ENCODE data around the gene PAXX. TPM values are rescaled to one million over a fixed set of nuclear protein-coding genes. Genes with fewer than 3 reads are reported as not detected.
"Not testable (repeated sequence)": the region's sequence is repeated elsewhere in the genome, so short reads cannot be mapped to it uniquely, and the experiment has no call there.

The PAXX gene
- total RNA-seq, 4 donors from 2014 or later, result 52.3 to 92.4 (median 63.0) TPM

DNA sequence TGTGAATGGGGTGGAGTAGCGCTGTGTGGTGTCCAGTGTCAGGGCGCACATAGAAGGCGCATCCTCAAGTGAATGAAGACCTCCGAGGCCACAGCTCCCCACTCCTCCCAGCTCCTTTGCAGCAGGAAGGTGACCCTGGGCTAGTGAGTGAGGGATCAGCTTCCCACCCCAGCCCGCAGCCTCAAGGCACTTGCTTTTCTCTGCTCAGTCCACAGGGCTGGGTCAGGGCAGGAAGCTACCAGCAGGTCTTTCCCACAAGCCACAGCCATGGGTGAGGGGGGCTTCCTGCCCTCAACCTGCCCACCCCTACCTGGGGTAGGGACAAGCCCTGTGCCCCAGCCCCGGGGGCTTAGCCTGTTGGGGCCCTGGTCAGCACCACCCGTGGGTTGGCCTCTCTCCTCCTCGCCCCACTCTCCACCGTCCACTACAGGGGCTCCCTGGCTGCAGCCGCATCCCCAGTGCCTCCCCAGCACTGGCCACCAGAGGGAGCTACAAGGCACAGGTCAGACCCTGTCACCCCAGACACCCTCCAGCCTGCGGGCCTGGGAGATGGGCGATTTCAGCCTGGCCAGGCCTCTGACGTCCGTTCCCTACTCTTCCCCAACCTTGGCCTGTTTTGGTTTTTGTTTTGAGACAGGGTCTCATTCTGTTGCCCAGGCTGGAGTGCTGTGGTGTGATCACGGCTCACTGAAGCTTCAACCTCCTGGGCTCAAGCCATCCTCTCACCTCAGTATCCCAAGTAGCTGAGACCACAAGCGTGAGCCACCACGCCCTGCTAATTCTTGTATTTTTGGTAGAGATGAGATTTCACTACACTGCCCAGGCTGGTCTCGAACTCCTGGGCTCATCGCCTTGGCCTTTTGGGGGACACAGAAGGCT lies 37.1 kb downstream of the PAXX start:
- Histone ChIP-seq H3K4me3 (peak overlapping the region; percentile 50 to 86 (median 74)), H3K9me3 (no peaks in the 10 kb centered on the region), H3K27ac (peak overlapping the region in 3 of 4 donors; percentile 69 to 78 (median 72)), H3K36me3 (no peaks in the 10 kb centered on the region), H3K4me1 (peaks cover 14 to 67% (median 49%) of the 10 kb centered on the region in 4 donors), H3K27me3 (no peaks in the 10 kb centered on the region)
- DNase-seq, result peak; percentile 82 to 91 (median 85)
- TF ChIP-seq, protein P1, sequence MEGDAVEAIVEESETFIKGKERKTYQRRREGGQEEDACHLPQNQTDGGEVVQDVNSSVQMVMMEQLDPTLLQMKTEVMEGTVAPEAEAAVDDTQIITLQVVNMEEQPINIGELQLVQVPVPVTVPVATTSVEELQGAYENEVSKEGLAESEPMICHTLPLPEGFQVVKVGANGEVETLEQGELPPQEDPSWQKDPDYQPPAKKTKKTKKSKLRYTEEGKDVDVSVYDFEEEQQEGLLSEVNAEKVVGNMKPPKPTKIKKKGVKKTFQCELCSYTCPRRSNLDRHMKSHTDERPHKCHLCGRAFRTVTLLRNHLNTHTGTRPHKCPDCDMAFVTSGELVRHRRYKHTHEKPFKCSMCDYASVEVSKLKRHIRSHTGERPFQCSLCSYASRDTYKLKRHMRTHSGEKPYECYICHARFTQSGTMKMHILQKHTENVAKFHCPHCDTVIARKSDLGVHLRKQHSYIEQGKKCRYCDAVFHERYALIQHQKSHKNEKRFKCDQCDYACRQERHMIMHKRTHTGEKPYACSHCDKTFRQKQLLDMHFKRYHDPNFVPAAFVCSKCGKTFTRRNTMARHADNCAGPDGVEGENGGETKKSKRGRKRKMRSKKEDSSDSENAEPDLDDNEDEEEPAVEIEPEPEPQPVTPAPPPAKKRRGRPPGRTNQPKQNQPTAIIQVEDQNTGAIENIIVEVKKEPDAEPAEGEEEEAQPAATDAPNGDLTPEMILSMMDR (IDR thresholded peaks at IDR 0.05), result peak; percentile 68 to 84 (median 78)
- TF ChIP-seq POLR2A (IDR thresholded peaks at IDR 0.05), result no peak

DNA sequence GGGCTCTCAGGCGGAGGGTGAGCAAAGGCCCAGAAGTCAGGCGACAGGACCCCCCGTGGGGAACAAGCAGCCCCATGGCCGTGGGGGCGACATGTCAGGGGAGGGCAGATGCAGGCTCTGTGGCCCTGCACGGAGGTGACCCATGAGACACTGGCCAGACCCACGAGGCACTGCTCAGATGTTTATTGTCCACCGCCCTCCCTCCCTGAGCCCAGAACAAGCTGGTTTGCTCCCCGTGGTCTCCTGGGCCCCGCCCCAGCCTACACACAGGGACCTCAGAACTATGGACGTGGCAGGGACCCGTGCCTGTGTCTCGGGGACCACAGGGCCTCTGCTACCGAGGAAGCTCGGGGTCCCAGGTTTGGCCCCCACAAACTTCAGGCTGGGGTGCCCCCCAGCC lies 37.8 kb downstream of the PAXX start:
- no peaks in the 10 kb centered on the region for H3K27me3 ChIP-seq
- peak overlapping the region in 1 of 4 donors; percentile 78 for H3K27ac ChIP-seq
- no peaks in the 10 kb centered on the region for H3K9me3 ChIP-seq
- H3K36me3 ChIP-seq, result no peaks in the 10 kb centered on the region
- peak overlapping the region in 1 of 4 donors; percentile 24 for H3K4me3 ChIP-seq
- DNase-seq, result no peak
- TF ChIP-seq POLR2A (IDR thresholded peaks at IDR 0.05), result no peak
- TF ChIP-seq, protein P1 (IDR thresholded peaks at IDR 0.05), result no peak
- H3K4me1 ChIP-seq, result peaks cover 14 to 73% (median 56%) of the 10 kb centered on the region in 4 donors

DNA sequence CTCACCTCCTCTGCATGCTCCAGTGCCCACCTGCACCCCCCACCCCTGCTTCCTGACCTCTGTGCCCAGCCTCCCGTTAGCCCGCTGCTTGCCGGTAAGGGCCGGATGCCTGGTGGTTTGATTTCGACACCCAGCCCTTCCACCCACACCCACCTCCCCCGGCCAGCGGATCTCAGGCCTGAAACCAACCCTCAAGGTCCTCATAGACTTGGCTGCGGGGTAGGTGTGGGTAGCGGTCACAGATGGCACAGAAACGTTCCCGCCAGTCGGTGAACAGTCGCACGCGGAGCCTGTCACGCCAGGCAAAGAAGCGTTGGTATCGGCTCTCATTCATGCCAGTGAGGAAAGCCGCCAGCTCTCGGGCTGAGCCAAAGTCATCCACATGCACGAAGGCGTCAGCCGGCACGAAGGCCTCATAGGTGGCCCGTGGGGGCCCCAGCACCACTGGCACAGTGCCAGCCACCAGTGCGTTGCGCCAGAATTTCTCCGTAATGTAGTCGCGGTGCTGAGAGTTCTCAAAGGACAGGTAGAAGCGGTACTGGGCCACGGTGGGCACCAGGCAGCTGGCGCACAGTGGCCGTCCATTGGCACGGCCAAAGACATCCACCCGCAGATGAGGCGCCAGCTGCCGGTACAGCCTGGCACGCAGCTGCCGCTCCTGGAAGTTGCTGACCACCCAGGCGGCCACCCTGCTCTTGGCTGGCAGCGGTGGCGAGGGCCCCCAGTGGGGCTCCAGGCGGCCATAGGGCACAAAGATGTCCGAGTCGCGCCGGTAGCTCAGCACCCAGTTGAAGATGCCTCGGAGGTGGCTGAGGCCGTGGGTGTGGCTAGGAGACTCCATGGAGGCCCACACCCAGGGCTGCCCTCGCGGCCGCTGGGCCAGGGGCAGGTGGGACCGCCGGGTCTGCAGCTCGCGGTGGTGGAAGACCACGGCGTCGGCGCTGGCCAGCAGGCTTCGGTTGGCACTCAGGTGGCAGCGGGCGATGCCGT lies 38.6 kb downstream of the PAXX start:
- Histone ChIP-seq H3K9me3 (no peaks in the 10 kb centered on the region), H3K4me3 (peak overlapping the region in 1 of 4 donors; percentile 24), H3K27me3 (no peaks in the 10 kb centered on the region), H3K27ac (peak overlapping the region in 1 of 4 donors; percentile 78), H3K4me1 (peaks cover 14 to 71% (median 59%) of the 10 kb centered on the region in 4 donors), H3K36me3 (no peaks in the 10 kb centered on the region)
- peak in 2 of 3 donors; percentile 83 to 87 for DNase-seq
- no peak for TF ChIP-seq POLR2A (IDR thresholded peaks at IDR 0.05)

DNA sequence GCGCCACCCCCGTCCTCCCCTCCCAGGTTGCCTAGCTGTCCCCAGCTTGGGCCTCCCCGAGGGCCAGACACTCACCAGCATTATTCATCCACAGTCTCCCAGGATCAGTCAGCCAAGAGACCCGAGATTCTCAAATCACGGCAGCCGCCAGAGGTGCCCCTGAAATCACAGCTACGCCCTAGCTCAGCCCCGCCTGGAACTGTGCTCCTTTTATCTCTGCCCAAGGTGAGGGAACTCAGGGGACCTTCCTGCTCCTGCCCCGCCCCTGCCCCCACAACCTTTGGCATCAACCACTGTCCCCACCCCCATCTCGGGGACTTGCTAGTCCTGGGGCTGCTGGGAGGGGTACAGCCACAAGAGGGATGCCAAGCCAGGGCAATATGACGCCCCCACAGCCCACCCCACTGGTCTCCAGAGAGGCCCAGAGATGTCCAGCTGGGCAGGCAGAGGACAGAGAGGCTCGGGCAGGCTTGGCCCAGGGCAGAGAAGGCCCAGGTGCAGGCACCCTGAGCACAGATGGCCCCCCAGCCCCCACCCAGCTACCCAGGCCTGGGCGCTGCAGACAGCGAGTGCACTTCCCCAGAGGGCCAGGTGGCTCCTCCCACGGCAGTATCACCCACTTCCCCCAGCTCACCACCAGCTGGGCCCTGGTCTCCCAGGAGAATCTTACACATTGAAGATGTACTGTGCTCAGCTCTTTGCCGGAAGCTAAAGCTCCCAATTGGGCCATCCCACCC lies 39.9 kb downstream of the PAXX start, which contains the start of gene FUT7:
TSS of gene FUT7 (minus strand) at position 185 of the 737 bp plus-strand sequence. CDS start at position 88, 97 bp downstream.
- H3K27ac ChIP-seq, result peak within 1 kb of the TSS in 1 of 4 donors; percentile 78
- no peaks in the 10 kb centered on the region for H3K27me3 ChIP-seq
- peak within 1 kb of the TSS in 1 of 4 donors; percentile 16 for H3K4me3 ChIP-seq
- H3K9me3 ChIP-seq, result no peaks in the 10 kb centered on the region
- peak in 1 of 3 donors; percentile 75 for DNase-seq
- TF ChIP-seq, protein P1 (IDR thresholded peaks at IDR 0.05), result no peak
- TF ChIP-seq POLR2A (IDR thresholded peaks at IDR 0.05), result no peak
- peaks cover 14 to 61% (median 57%) of the 10 kb centered on the region in 4 donors for H3K4me1 ChIP-seq
- H3K36me3 ChIP-seq, result no peaks in the 10 kb centered on the region

DNA sequence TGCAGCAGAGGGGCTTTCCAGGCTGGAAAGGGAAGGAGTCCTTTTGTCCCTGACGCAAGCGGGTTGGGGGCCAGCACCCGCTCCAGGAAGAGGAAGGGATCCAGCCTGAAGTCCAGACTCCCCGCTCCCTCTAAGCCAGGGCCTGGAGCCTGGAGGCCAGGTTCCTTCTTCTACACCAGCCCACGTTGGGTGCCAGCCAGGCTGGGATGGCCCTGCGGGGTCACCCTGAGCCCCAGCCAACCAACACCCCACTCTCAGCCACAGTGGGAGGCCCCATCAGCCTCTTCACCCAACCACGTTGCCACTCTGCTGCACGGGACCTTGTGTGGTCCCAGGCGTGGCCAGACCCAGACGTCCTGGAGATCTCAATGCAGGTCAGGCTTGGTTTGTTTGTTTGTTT lies 40.6 kb downstream of the PAXX start:
- H3K27ac ChIP-seq, result peak overlapping the region in 1 of 4 donors; percentile 78
- no peaks in the 10 kb centered on the region for H3K9me3 ChIP-seq
- H3K4me1 ChIP-seq, result peaks cover 14 to 55% (median 51%) of the 10 kb centered on the region in 4 donors
- H3K36me3 ChIP-seq, result no peaks in the 10 kb centered on the region
- TF ChIP-seq, protein P1 (IDR thresholded peaks at IDR 0.05), result no peak
- TF ChIP-seq POLR2A (IDR thresholded peaks at IDR 0.05), result no peak
- peak in 2 of 3 donors; percentile 36 to 62 for DNase-seq
- H3K4me3 ChIP-seq, result no peak overlapping the region
- H3K27me3 ChIP-seq, result no peaks in the 10 kb centered on the region

DNA sequence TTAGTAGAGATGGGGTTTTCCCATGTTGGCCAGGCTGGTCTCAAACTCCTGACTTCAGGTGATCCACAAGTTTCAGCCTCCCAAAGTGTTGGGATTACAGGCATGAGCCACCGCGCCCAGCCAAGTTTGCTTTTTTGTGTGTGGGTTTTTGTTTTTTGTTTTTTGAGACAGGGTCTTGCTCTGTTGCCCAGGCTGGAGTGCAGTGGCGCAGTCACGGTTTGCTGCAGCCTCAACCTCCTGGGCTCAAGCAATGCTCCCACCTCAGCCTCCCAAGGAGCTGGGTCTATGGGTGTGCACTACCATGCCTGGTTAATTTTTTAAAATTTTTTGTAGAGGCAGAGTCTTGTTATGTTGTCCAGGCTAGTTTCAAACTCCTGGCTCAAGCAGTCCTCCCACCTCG lies 41.3 kb downstream of the PAXX start:
- H3K4me1 ChIP-seq, result peaks cover 14 to 54% (median 49%) of the 10 kb centered on the region in 4 donors

More for the DNA sequence above, 41.3 kb downstream of the PAXX start:
- H3K27me3 ChIP-seq, DNase-seq, H3K9me3 ChIP-seq, H3K4me3 ChIP-seq, H3K36me3 ChIP-seq: not testable (repeated sequence)
- H3K27ac ChIP-seq, result peak overlapping the region in 1 of 4 donors; percentile 78

All from Peyer's patch (tissue), 4 donors.